ENCODE data around the gene P2RX3.

Gene P2RX3

DNA sequence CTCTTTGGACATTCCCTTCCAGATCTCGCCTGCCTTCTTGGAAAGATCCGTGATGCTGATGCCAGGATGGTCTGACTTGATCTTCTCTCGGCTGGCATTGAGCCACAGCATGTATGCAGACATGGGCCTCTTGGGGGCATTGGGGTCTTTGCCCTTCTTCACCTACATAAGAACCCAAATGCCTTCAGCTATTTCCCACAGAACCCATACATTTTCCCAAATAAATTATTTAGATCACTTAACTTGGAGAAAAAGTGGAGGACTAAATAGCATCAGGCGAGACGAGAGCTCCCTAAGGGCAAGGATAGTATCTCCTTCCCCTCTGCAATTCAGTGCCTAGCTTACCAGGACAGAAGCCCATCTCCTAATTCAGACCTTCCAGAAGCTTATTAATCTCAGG lies 10.4 kb upstream of the P2RX3 start:
- TF ChIP-seq, protein P1, sequence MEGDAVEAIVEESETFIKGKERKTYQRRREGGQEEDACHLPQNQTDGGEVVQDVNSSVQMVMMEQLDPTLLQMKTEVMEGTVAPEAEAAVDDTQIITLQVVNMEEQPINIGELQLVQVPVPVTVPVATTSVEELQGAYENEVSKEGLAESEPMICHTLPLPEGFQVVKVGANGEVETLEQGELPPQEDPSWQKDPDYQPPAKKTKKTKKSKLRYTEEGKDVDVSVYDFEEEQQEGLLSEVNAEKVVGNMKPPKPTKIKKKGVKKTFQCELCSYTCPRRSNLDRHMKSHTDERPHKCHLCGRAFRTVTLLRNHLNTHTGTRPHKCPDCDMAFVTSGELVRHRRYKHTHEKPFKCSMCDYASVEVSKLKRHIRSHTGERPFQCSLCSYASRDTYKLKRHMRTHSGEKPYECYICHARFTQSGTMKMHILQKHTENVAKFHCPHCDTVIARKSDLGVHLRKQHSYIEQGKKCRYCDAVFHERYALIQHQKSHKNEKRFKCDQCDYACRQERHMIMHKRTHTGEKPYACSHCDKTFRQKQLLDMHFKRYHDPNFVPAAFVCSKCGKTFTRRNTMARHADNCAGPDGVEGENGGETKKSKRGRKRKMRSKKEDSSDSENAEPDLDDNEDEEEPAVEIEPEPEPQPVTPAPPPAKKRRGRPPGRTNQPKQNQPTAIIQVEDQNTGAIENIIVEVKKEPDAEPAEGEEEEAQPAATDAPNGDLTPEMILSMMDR (IDR thresholded peaks at IDR 0.05; ENCODE audit: insufficient read depth, low read depth, low read length, missing control alignments), result no peak
- H3K4me3 ChIP-seq (ENCODE audit: low read depth, low read length), result no peak overlapping the region
- DNase-seq (ENCODE audit: low read depth), result no peak

DNA sequence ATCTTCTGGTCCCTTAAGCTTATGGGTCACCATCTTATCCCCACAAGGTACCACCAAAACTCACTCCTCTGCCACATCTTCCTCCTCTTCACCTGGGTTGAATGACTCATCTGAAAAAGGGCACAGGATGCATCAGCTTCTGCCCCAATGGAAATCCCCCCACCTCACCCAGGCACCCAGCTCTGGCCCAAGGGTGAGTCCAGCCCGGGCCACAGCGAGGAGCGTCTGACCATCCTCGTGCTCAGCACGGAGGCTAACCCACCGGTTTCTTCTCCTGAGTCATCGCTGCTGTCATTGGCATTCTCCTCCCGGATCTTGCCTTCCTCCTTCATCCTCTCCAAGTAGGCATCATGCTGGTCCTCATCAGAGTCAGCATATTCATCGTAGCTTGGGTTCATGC lies 8.1 kb upstream of the P2RX3 start:
- no peak overlapping the region for H3K4me3 ChIP-seq (ENCODE audit: low read depth, low read length)
- TF ChIP-seq, protein P1 (IDR thresholded peaks at IDR 0.05; ENCODE audit: insufficient read depth, low read depth, low read length, missing control alignments), result no peak
- DNase-seq (ENCODE audit: low read depth), result peak; percentile 36

DNA sequence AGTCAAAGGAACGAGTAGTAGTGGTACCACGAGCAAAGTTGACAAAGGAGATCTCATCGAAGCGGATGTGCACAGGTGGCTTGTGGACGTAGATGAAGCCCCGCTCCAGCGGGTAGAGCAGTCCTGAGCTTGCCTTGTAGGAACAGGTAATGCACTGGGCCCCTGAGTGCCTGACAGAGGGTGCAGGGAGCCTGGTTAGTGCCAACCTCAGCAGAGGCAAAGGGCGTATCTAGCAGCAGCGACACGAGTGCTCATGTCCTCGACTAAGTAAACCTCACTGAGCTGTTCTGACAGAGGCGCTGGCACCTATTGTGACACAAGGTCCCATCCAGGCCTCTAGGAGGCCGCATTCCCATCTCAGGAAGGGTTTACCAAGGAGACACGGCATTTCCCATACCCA lies 6.4 kb upstream of the P2RX3 start:
- DNase-seq (ENCODE audit: low read depth), result no peak
- TF ChIP-seq, protein P1 (IDR thresholded peaks at IDR 0.05; ENCODE audit: insufficient read depth, low read depth, low read length, missing control alignments), result no peak
- H3K4me3 ChIP-seq (ENCODE audit: low read depth, low read length), result no peak overlapping the region

DNA sequence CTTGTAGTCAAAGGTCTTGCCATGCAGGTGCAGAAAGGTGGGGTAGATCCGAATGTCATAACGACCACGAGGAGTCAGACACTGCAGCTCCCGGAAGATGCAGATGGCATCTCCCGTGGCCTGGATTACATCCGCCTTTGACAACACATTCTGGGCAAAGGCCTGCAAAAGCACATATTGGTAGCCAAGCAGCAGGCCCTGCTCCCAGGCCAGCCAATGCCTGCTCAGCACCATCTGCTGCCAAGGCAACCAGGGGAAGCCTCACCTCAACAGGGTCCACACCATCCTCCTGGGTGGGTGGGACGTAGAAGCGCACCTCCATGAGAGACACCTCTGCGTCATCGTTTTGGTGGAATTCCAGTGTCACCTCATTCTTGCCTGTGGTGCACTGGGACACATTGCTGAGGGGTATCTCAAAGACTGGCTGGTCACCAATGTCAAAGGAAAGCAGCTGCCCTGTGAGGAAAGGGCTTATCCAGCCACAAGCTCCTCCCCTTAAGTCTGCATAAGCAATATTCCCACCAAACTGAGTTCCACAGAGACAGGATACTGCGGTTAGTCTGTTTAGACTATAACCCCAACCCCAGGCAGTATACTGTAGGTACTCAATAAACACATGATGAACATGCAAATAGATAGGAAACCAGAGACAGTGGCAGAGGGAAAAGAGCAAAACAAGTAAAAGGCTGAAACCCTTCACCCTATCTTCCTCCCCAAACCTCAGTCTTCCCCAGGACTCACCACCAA lies 5.3 kb upstream of the P2RX3 start:
- DNase-seq (ENCODE audit: low read depth), result no peak
- H3K4me3 ChIP-seq (ENCODE audit: low read depth, low read length), result no peak overlapping the region
- TF ChIP-seq, protein P1 (IDR thresholded peaks at IDR 0.05; ENCODE audit: insufficient read depth, low read depth, low read length, missing control alignments), result no peak

DNA sequence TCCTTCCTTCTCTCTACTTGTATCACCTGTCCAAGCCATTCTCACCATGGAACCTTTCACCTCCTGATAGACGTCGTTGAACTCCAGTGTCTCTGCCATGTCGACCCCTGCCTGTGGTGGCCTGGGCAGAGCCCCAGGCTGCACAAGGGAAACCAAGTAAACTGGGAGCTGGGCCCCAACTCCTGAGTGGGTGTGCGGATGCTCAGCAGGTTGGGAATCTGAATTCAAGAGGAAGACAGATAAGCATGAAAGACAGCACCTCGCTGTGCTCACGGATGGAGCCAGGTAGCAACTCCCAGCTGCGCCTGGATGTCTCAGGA lies 3.2 kb upstream of the P2RX3 start:
- no peak for DNase-seq (ENCODE audit: low read depth)
- TF ChIP-seq, protein P1 (IDR thresholded peaks at IDR 0.05; ENCODE audit: insufficient read depth, low read depth, low read length, missing control alignments), result no peak
- peak overlapping the region; percentile 93 for H3K4me3 ChIP-seq (ENCODE audit: low read depth, low read length)

DNA sequence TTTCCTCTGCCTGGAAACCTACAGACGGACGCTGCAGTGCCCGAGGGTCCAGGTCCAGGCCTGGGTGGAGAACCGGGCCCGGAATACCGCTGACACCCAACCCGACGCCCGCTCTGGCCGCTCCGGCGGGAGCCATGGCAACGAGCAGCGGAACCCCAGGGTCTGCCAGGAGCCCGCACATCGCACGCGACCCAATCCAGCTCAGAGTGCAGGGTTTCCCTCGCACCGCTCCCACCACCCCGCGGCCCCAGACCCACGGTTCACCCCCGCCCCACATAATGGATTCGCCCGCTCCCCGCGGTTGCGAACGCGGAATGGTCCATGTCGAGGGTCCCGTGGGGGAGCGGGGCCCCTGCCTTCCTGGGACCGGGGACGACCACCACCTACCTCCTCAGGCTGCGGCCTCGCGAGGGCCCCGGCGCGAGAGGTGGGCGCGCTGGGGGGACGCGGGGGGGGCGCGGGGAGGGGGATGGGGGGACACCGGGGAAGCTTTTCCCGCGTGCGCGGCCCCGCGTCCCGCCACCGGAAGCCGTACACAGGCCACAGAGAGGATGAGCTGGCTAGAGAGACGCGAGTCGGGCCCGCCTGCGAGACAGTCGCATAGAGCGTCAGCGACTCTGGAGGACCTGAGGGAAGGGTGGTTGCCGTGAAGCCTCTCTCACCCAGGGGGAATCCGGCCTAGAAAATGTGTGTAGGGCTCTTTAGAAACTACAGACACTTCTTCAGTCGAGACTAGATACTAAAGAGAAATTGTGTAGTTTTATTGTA lies 2.6 kb upstream of the P2RX3 start, which contains the start of gene SSRP1:
Gene SSRP1 (minus strand): TSS at position 550 of the 768 bp plus-strand sequence. CDS start 771 bp downstream, outside the sequence.
- peak within 1 kb of the TSS; percentile 93 for H3K4me3 ChIP-seq (ENCODE audit: low read depth, low read length)
- DNase-seq (ENCODE audit: low read depth), result peak; percentile 94

More for the DNA sequence above, 2.6 kb upstream of the P2RX3 start, which contains the start of gene SSRP1:
- TF ChIP-seq, protein P1 (IDR thresholded peaks at IDR 0.05; ENCODE audit: insufficient read depth, low read depth, low read length, missing control alignments), result no peak

Measured in GM12865 (cell line).